Erythroblast (primary cell): ENCODE measurements around the gene PDE7B.

Experiments
- GATA1 ChIP-seq: IDR thresholded peaks from 2 replicates; pipeline ENCODE4 v1.6.1; 2011; ENCODE audit warnings: low read depth, mild to moderate bottlenecking, control low read depth, low read length, moderate library complexity
- POLR2A ChIP-seq: IDR thresholded peaks from 2 replicates; pipeline ENCODE4 v1.6.1; 2011; ENCODE audit warnings: mild to moderate bottlenecking, low read length

GRCh38 chr6:136150961-136151360 lies 299.5 kb downstream of the PDE7B start:
- TF ChIP-seq POLR2A (no peak), GATA1 (no peak)
